ENCODE results near the gene DOCK2.

GRCh38 chr5:169941542-169941941, 304.5 kb downstream of the DOCK2 start:
- TF ChIP-seq, protein P1, sequence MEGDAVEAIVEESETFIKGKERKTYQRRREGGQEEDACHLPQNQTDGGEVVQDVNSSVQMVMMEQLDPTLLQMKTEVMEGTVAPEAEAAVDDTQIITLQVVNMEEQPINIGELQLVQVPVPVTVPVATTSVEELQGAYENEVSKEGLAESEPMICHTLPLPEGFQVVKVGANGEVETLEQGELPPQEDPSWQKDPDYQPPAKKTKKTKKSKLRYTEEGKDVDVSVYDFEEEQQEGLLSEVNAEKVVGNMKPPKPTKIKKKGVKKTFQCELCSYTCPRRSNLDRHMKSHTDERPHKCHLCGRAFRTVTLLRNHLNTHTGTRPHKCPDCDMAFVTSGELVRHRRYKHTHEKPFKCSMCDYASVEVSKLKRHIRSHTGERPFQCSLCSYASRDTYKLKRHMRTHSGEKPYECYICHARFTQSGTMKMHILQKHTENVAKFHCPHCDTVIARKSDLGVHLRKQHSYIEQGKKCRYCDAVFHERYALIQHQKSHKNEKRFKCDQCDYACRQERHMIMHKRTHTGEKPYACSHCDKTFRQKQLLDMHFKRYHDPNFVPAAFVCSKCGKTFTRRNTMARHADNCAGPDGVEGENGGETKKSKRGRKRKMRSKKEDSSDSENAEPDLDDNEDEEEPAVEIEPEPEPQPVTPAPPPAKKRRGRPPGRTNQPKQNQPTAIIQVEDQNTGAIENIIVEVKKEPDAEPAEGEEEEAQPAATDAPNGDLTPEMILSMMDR (IDR thresholded peaks at IDR 0.05 in 4 of 5, conservative IDR thresholded peaks at IDR 0.05 in 1 of 5) = no peak
- no peak for TF ChIP-seq POLR2A (IDR thresholded peaks at IDR 0.05)
